Ascending aorta (tissue), 2 donors: ENCODE results near the gene CRB2. TPM values are rescaled to one million over a fixed set of nuclear protein-coding genes. Genes with fewer than 3 reads are reported as not detected.

Experiments
- DNase-seq, 2 donors: peaks; one replicate each; pipeline ENCODE4 v3.0.0-alpha.2; 2019; ENCODE audit warnings: low spot score in 2 of 2
- H3K27ac ChIP-seq, 2 donors: fragments of 200-600 bp; sonication (generic); one replicate each; pipeline ENCODE4 v1.5.1; 2016 to 2017; ENCODE audit warnings: mild to moderate bottlenecking in 1 of 2
- H3K27me3 ChIP-seq: fragments of 200-600 bp; sonication (generic); one replicate; pipeline ENCODE4 v1.5.1; 2017
- H3K36me3 ChIP-seq, 2 donors: fragments of 200-600 bp; sonication (generic); one replicate each; pipeline ENCODE4 v1.5.1; 2016
- H3K4me1 ChIP-seq, 2 donors: fragments of 200-600 bp; sonication (generic); one replicate each; pipeline ENCODE4 v1.5.1; 2016 to 2017; ENCODE audit warnings: mild to moderate bottlenecking in 1 of 2
- H3K4me3 ChIP-seq, 2 donors: fragments of 200-600 bp; sonication (generic); one replicate each; pipeline ENCODE4 v1.5.1; 2016 to 2017; ENCODE audit warnings: mild to moderate bottlenecking in 1 of 2
- H3K9me3 ChIP-seq, 2 donors: fragments of 200-600 bp; sonication (generic); one replicate each; pipeline ENCODE4 v1.5.1; 2016
- intact Hi-C: fragments of 100-400 bp; cut with DNase I; formaldehyde crosslinking; loops from one replicate; pipeline ENCODE4 v1.15.1; 2023
- total RNA-seq: library from RNA; depleted of rRNA; stranded (reverse); fragments of >200 nt; gene quantifications from one replicate; pipeline ENCODE4 v1.1.0, GENCODE V29; 2016
- TF ChIP-seq, protein P1 (sequence below), 3 experiments: fragments of 200-600 bp in 2 of 3; fragments of 450-650 bp in 1 of 3; sonication (generic) in 2 of 3; IDR thresholded peaks; one replicate each; pipeline ENCODE4 v1.5.1; 2016 to 2019; ENCODE audit warnings: antibody characterized with exemption in 3 of 3, mild to moderate bottlenecking in 1 of 3, moderate library complexity in 1 of 3

The CRB2 gene
- total RNA-seq, 1 donor from 2014 or later = not detected

DNA sequence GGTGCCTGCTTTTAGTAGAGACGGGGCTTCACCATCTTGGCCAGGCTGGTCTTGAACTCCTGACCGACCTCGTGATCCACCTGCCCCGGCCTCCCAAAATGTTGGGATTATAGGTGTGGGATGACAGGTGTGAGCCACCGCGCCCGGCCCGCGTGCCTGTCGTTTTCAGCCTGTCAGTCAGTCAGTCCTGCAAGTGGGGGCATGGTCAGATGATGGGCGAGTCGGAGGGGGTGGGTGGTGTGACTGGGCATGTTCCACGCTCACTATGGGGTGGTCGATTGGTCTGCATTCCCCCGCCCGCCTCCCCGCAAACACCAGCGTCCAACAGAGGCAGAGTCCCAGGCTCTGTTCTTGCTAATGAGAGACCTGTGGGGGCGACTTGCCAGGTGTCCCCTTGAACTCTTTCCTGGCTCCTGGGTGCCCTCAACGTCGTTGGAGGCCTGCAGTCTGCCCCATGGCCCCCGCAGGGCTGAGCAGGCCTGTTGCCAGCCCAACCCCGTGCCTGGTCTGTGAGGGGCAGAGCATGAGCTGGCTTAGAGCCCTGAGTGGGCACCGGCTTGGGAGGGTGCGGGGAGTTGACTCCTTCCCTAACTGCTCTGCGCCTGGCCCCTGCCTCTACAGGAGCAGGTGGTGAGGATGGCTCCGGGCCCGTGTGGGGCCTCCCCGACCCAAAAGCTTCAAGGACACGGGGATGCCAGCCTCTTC is 23.1 kb downstream of the CRB2 start:
- TF ChIP-seq, protein P1, sequence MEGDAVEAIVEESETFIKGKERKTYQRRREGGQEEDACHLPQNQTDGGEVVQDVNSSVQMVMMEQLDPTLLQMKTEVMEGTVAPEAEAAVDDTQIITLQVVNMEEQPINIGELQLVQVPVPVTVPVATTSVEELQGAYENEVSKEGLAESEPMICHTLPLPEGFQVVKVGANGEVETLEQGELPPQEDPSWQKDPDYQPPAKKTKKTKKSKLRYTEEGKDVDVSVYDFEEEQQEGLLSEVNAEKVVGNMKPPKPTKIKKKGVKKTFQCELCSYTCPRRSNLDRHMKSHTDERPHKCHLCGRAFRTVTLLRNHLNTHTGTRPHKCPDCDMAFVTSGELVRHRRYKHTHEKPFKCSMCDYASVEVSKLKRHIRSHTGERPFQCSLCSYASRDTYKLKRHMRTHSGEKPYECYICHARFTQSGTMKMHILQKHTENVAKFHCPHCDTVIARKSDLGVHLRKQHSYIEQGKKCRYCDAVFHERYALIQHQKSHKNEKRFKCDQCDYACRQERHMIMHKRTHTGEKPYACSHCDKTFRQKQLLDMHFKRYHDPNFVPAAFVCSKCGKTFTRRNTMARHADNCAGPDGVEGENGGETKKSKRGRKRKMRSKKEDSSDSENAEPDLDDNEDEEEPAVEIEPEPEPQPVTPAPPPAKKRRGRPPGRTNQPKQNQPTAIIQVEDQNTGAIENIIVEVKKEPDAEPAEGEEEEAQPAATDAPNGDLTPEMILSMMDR (IDR thresholded peaks at IDR 0.05) = no peak
- no peak for DNase-seq
- H3K9me3 ChIP-seq = no peaks in the 10 kb centered on the region
- no peak overlapping the region for H3K27ac ChIP-seq
- no peak overlapping the region for H3K4me3 ChIP-seq
- intact Hi-C loops = no loop called here
- no peaks in the 10 kb centered on the region for H3K27me3 ChIP-seq
- H3K4me1 ChIP-seq = no peaks in the 10 kb centered on the region
- peaks cover 0 to 18% of the 10 kb centered on the region in 2 donors for H3K36me3 ChIP-seq

DNA sequence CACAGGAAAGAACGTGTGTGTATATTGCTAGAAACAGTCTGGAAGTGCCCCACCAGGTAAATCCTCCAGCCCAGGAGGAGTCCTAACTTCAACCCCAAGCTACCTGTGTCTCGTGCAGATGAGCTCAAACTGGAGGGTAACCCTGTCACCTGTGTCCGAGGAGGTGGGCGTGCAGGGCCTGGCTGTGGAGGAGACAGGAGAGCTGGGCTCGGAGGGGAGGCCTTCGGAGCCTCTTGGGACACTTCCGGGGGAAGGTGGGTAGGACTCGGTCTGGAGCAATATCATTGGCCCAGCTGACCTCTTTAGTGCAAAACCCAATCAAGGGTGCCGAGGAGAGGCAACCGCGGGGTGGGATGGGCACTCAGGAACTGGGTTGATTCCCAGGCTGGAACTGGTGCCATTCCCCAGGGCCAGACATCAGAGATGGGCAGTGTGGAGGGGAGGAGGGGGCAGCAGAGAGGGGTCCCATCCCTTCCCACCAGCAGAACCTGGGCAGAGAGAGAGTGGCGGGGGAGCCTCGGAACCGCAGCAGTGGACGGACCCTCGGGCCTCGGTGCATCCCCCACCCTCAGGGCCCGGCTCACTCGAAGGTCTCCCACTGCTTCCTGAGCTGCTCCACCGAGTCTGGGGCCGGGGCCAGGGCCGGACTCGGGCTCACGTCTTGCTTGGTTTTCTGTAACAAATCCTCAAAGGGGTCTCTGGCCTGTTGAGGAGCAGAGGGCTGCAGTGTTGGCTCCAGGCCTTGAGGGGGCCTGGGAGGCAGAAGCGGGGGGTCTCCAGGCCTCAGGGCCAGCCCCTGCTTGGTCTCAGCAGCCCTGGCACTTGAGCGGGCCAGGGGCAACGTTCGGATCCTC is 25.1 kb downstream of the CRB2 start:
- no peak overlapping the region for H3K4me3 ChIP-seq
- TF ChIP-seq, protein P1 (IDR thresholded peaks at IDR 0.05) = no peak
- no peak for DNase-seq
- peaks cover 0 to 18% of the 10 kb centered on the region in 2 donors for H3K36me3 ChIP-seq
- H3K27ac ChIP-seq = no peak overlapping the region
- H3K27me3 ChIP-seq = no peaks in the 10 kb centered on the region
- H3K4me1 ChIP-seq = no peaks in the 10 kb centered on the region
- H3K9me3 ChIP-seq = no peaks in the 10 kb centered on the region
- intact Hi-C loops = no loop called here

DNA sequence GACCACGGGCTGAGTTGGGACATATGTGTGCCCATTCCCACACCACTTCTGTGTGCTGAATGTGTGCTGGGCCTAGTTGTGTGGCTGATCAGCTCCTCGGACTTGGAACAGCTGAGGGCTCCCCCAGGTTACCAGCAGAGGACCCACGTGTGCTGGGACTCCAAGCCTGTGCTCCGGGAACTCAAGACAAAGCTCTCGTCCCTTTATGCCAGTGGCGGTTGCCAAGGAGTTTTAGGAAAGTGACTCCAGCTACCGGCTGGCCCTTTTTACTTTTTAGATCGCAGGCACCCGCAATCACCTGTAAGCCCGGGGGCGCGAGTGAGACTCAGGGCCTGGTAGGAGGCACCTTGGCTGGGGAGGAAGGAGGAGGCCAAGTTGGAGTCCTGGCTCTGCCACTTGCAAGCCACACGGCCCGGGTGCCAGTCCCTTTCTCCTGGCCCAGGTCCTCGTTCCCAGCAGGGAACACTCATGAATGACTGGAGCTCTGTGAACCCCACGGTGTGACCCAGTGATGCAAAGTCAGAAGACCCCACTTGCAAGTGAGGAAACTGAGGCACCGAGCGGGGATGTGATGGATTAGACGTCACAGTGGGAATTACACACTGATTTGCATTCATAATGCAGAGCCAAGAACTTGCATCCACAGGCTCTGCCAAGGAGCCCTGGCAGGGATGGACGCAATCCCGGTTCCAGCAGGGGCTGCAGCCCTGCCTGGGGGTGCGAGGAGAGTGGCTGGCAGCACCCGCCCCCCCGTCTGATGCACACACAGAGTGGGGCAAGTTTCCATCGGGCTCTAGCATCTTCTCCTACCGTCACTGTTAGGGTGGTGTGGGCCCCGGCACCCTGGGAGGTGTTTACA is 26.9 kb downstream of the CRB2 start:
- H3K27ac ChIP-seq = no peak overlapping the region
- H3K36me3 ChIP-seq = peaks cover 0 to 18% of the 10 kb centered on the region in 2 donors
- TF ChIP-seq, protein P1 (IDR thresholded peaks at IDR 0.05) = no peak
- no peaks in the 10 kb centered on the region for H3K9me3 ChIP-seq
- H3K4me1 ChIP-seq = no peaks in the 10 kb centered on the region
- intact Hi-C loops = no loop called here
- no peak for DNase-seq
- H3K27me3 ChIP-seq = no peaks in the 10 kb centered on the region
- H3K4me3 ChIP-seq = no peak overlapping the region

DNA sequence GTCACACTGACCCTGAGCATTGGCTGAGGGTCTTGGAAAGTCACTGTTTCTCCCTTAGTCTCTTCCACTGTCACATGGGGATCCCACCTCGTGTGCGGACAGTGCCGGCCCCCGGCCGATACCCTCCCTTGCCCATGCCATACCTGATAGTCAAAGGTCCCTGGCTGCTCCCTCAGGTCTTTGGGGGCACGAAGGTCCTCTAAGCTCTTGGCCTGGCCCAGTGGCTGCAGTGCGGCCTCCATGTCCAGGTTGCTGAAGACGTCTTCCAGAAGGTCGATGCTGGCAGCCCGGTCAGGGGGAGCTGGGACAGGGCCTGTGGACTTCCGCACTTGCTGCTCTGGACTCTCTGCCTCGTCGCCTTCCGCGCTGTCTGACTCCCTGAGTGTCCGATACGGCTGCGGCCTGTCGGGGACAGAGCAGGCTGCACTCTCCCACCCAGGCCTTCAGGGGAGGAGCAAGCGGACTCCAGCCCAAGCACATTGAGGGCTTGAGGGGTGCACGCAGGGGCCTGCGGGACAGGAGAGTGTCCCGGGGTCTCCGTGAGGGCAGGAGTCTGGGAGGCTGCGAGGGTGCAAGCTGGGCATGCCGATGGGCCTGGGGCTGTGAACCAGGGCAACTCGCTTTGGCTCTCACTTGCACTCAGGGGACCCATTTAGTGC is 27.6 kb downstream of the CRB2 start:
- Histone ChIP-seq H3K4me1 (no peaks in the 10 kb centered on the region), H3K27me3 (no peaks in the 10 kb centered on the region), H3K9me3 (no peaks in the 10 kb centered on the region), H3K27ac (no peak overlapping the region), H3K4me3 (no peak overlapping the region), H3K36me3 (peaks cover 0 to 18% of the 10 kb centered on the region in 2 donors)
- DNase-seq = no peak
- TF ChIP-seq, protein P1 (IDR thresholded peaks at IDR 0.05) = no peak
- intact Hi-C loops = no loop called here

DNA sequence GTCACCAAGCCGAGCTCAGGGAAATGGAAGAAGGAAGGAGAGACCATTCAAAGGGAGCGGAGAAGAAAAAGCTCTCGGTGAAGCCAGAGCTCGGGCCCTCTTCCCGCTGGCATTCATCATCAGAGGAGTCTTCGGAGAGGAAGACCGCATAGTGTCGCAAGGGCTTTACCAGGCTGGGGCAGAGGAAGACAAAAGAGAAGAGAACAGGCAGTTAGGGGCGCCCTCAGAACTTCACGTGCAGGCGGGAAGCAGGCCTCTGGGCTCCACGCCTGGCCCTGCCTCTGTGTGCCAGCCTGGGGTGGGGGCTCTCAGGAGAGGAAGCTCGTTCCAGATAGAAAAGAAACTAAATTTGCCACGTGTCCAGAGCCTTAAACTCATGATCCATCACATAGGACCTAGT is 31.7 kb downstream of the CRB2 start:
- intact Hi-C loops = no loop called here

More for the DNA sequence above, 31.7 kb downstream of the CRB2 start:
- DNase-seq = no peak
- TF ChIP-seq, protein P1 (IDR thresholded peaks at IDR 0.05) = no peak
- Histone ChIP-seq H3K36me3 (peaks cover 0 to 10% of the 10 kb centered on the region in 2 donors), H3K4me1 (no peaks in the 10 kb centered on the region), H3K27me3 (no peaks in the 10 kb centered on the region), H3K9me3 (no peaks in the 10 kb centered on the region), H3K4me3 (no peak overlapping the region), H3K27ac (no peak overlapping the region)
